Measurements from ENCODE around the gene ANO9. TPM values are rescaled to one million over a fixed set of nuclear protein-coding genes. Genes with fewer than 3 reads are reported as not detected.

Gene ANO9
- total RNA-seq: 0.42 and 10.7 TPM in 2 replicates

DNA sequence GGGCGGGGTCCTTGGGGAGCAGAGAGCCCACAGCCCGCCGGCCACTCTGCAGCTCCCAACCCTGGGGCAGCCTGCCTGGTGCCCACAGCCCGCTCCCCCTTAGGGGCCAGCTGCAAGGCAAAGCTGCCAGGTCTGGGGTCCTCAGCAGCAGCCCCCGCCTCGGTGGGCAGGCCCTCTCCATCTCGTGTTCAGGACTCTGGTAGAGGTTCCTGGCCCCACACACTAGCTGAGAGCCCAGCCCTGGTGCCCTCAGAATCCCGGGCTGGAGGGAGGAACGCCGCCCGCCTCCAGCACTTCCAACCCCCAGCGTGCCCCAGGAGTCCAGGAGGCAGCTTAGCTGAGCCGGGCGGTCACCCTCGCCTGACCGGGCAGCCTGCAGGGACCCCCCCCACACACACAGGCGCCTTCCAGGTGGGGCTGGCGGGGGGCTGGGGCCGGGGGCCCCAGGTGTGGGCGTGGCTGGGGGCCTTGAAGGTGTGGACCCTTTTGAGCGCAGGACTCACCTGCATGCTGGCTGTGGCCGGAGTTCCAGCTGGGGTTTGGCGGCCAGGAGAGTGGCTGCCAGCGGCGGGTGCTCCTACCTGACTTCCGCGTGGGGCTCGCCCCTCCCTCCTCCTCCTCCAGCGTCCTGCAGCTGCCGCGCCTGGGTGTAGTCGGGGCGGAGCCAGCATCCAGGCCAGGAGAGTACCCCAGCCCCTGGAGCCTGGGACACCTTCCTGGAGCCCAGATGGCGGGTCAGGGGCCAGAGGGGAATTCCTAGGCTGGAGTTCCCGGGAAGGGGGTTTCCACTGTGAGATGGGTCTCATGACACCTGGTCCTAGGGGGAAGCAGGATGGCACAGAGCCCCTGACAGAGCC is at the start of gene ANO9:
Gene ANO9 (minus strand): TSS at position 594 of the 857 bp plus-strand sequence. CDS start 85 bp downstream, at position 509.
- peak; percentile 9 for DNase-seq

DNA sequence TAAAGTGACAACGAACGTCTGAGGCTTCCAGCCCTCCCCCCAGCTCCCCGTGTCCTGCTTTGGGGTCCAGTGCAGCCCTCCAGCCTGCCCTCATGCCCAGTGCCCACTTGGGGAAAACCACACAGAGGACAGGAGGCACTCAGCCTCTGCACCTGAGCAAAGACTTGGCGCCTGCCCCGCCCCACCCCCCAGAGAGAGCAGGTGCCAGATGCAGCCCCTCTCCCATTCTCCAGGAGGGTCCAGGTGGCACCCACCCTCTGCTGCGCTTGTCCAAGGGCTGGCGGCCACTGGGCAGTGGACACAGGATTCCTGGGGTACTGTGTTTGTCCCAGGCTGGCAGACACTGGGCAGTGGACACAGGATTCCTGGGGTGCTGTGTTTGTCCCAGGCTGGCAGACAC is 49.5 kb upstream of the ANO9 start:
- DNase-seq: no peak

- DNase-seq: no peak
Observed at GRCh38 chr11:490930-491260, 49.1 kb upstream of the ANO9 start.

DNA sequence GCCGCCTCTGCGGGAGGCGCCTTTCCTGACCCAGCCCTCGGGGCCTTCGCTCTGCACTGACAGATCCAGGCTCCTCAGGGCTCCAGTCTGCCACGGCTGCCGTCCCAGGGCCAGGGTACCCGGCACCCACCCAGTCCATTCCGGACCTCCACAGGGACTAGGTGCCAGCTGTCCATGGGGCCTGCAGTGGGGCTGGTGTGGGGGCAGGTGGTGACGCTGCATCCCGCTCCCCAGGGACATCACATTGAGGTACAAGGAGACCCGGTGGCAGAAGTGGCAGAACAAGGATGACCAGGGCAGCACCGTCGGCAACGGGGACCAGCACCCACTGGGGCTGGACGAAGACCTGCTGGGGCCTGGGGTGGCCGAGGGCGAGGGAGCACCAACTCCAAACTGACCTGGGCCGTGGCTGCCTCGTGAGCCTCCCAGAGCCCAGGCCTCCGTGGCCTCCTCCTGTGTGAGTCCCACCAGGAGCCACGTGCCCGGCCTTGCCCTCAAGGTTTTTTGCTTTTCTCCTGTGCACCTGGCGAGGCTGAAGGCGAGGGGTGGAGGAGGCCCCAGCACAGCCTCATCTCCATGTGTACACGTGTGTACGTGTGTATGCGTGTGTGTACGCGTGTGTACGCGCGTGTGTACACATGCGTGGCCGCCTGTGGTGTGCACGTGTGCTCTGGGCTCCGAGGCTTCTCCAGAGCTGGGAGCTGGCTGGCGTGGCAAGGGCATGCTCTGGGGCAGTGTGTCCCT is 48.5 kb upstream of the ANO9 start:
- no peak for DNase-seq

GRCh38 chr11:489610-490185 is 47.9 kb upstream of the ANO9 start:
- no peak for DNase-seq

DNA sequence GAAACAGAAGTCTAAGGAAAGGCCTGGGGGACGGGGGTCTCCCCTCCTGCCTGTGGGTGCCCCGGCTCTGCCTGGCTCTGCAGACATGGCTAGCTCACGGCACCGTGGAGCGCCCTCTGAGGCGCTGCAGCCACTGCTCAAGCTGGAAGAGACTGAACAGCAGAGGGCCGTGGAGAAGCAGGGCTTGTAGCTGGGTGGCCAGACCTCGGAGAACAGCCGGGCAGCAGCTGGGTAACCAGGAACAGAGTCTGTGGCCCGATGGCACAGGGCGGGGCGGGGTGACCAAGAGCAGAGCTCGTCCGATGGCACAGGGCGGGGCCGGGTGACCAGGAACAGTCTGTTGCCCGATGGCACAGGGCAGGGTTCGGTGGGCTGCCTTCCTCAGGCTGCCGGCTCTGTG is 47.2 kb upstream of the ANO9 start:
- DNase-seq: no peak

DNA sequence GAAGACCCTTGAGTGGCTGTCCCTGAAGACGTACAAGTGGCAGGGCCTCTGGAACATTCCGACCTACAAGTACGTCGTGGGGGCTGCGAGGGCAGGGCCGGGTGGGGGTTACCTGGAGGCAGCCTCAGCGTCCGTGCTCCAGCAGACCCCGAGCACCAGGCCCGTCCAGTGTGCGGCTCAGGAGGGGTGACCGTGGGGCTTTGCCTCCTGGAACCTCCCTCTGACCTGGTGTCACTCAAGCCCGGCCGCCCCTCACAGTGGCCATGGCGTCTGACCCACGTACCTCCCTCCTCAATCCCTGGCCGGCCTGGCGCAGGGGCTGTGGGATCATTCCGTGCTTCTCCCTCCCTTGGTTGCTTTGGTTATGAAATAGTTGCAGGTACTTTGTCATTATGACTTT is 46.8 kb upstream of the ANO9 start:
- no peak for DNase-seq

GRCh38 chr11:488062-488461 is 46.3 kb upstream of the ANO9 start:
- no peak for DNase-seq

- DNase-seq: no peak
Observed at GRCh38 chr11:487571-488021, 45.8 kb upstream of the ANO9 start.

GRCh38 chr11:486189-486588 is 44.4 kb upstream of the ANO9 start:
- no peak for DNase-seq

DNA sequence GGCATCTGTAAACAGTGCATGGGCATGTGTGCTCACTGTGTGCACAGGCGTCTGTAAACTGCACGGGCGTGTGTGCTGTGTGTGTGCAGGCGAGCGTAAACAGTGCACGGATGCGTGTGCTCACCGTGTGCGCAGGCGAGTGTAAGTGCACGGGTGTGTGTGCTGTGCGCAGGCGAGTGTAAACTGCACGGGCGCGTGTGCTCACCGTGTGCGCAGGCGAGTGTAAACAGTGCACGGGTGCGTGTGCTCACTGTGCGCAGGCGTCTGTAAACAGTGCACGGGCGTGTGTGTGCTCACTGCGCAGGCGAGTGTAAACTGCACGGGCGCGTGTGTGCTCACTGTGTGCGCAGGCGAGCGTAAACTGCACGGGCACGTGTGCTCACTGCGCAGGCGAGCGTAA is 42.8 kb upstream of the ANO9 start:
- no peak for DNase-seq

- no peak for DNase-seq
Observed at GRCh38 chr11:479311-479710, 37.5 kb upstream of the ANO9 start.

- DNase-seq: no peak
Observed at GRCh38 chr11:477052-477715, 35.4 kb upstream of the ANO9 start.

- no peak for DNase-seq
Observed at GRCh38 chr11:476416-476815, 34.6 kb upstream of the ANO9 start.

DNA sequence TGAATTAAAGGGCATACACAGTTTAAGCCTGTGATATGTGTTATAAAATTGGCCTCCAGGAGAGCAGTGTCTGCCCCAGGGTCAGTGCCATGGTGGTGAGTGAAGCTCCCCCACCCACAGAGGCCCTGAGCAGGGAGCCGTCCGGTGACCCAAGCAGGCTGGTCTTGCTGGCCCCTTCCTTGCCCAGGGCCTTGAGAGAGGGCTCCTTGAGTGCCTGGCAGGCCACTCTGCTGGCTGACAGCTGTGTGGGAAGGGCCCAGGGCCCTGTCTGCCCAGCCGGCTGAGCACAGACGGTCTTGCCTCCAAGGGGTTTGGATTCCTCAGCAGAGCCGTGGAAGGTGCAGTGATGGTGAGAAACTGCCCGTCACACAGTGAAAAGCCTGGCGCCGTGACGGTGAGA is 34.1 kb upstream of the ANO9 start:
- DNase-seq: no peak

DNA sequence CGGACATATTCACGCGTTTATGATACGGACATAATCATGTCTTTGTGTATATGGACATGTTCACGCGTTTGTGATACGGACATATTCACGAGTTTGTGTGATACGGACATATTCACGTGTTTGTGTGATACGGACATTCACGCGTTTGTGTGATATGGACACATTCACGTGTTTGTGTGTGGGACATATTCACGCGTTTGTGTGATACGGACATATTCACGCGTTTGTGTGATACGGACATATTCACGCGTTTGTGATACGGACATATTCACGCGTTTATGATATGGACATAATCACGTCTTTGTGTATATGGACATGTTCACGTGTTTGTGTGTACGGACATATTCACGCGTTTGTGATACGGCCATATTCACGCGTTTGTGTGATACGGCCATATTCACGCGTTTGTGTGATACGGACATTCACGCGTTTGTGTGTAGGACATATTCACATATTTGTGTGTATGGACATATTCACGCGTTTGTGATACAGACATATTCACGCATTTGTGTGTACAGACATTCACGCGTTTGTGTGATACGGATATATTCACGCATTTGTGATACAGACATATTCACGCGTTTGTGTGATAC is 33.2 kb upstream of the ANO9 start:
- no peak for DNase-seq

- DNase-seq: no peak
Observed at GRCh38 chr11:473962-474785, 32.4 kb upstream of the ANO9 start.

GRCh38 chr11:473415-473814 is 31.6 kb upstream of the ANO9 start:
- no peak for DNase-seq

- DNase-seq: no peak
Observed at GRCh38 chr11:472816-473215, 31.0 kb upstream of the ANO9 start.

GRCh38 chr11:472272-472671 is 30.5 kb upstream of the ANO9 start:
- DNase-seq: no peak

GRCh38 chr11:471468-472145 is 29.8 kb upstream of the ANO9 start:
- no peak for DNase-seq
